Measurements from ENCODE around the gene RHEB.

Gene RHEB

DNA sequence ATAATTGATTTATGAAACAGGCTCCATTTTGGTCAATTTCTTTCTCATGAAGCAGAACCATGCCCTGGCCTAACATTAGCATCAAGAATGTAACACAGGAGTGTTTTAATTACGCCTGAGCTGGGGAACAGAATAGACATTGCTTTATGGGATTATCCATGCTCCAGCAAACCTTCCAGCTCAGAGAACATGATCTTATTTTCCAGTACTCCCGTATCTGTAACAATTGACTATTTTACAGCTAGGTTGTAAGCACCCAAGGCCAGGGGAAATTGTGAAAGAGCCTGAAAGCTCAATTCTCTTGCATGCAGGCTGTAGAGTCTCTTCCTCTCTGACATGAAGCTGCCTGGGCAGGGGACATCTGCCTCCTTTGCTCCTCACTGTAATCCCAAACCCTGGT is 49.0 kb downstream of the RHEB start:
- DNase-seq (ENCODE audit: low spot score) = no peak

DNA sequence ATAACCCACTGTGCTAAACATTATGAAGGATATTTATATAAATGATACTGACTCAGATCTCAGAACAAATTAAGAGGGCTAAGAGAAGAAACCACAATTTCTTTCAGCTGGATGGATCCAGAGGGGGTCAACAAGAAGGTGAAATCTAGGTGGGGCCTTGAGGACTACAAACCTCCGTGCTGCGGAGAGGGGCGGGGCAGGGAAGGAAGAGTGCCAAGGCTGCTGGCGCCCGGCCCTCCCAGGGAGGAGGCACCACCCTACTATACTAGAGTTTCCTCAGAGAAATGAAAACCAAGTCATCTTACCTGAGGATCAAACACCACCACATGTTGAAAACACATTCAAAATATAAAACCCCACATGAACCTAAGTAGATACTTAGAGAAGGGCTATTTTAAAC is 50.4 kb downstream of the RHEB start:
- DNase-seq (ENCODE audit: low spot score) = no peak

DNA sequence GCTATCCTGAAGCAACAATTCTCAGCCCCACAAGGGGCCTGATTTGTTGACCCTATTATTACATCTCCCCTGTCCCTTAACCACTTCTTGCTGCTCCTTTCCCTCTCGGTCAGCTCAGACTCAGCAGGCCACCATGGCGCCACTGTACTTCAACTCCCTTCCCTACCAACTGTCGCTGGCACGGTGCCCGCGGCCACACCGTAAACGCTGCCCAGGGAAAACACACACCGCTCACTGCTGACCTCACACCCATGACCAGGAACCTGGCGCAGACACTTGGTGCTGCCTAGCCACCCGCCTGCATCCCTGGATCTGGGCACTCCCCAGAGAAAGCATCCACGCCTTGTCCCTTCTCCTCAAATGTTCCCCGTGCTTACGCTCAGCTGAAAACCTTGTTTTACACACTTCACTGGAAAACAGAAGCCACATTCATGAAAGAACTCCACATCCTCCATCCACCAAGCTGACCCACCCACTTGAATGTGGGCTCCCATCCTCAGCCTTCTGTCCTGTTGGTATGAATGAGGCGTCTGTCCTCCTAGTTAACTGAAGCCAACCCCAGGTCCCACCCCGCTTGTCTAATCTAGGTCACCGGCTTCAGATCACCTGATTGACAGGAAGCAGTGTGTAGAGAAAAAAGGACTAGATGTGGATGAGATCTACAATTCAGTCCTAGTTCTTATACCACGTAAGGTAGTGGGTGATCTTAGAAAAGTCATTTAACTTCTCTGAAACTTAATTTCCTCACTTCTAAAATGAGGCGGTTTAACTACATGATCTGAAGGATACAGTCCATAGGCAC is 51.3 kb downstream of the RHEB start:
- DNase-seq (ENCODE audit: low spot score) = no peak

DNA sequence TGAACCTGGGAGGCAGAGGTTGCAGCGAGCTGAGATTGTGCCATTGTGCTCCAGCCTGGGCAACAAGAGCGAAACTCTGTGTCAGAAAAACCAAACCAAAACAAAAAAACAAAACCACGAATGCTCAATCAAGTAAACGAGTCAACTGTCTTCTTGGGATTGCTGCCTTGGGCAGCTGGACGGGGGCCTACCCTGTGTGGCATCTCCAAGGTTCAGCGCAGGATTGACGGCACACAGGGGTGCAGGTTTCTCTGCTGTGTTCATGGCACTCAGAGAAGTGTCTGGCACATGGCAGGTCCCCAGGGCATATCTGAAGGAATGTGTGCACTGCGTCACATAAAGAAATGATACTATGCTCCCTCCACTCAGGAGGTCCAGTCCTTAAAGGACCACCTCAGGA is 54.5 kb downstream of the RHEB start:
- DNase-seq (ENCODE audit: low spot score) = no peak

DNA sequence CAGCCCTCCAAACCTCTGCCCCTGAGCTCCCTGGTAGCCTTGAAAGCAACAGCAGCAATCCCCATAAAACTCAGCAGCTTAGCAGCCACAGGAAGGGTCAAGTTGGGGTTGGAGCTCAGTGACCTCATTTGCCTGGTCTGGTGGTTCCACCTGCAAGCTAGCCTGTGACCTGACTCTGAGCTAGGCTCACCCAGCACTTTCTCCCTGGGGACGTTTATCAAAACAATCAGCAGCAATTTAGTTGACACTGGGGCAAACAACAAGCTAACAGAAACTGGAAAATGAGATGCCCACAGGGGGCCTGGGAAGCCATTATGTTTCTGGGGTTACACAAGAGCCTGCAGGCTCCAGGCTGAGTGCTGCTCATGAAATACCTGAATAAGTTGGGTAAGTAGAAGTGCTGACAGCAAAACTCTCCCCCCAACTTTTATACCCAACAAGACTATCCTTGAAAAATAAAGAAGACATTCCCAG is 57.4 kb downstream of the RHEB start:
- no peak for DNase-seq (ENCODE audit: low spot score)

DNA sequence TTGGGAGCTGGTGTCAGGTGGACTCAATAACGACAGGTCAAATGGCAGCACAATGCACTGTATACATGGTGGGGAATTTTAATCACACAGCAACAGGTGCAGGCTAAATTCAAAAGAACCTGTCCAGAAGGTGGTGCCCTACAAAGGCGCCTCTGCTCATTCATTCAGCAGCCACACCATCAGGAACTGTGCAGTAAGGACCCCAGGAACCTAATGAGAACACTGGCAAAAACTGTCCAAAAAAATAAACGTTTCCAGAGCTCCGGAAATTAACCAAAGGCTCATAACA is 57.8 kb downstream of the RHEB start:
- DNase-seq (ENCODE audit: low spot score) = no peak

DNA sequence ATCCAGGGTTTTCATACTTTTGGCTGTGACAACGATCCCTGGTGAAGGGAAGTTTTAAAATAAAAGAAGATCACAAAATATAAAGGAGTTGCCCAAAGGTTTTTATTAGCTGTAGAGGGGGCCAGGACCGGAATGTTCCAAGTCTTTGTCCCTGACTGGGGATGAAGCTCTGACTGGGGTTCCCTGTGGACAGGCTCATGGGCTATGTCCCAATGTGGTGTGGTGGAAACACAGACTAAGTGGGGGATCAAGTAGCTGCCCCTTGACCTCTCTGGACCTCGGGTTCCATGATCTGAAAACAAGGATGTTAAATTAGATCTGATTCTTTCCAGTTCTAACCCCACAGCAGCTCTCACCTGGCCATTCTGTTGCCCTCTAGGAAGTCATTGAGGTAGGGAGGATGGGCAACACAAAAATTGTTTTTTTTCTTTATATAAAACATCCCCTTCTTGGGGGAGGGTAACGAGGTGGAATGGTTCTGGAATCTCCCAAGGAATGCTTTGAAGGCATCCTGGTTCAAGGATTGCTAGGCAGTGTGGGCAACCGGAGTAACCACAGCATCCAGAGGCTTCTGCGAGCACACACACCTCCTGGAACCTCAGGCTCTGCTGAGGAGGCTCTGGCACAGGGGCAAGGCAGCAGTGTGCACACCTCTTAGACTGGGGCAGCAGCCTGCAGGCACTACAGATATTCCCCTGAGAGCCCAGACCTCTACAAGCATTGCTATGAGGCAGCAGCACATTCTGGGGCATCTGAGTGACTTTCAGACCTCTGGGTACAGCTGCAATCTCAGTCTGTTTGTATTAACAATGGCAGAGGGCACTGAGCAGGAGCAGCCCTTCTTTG is 58.4 kb downstream of the RHEB start:
- no peak for DNase-seq (ENCODE audit: low spot score)

DNA sequence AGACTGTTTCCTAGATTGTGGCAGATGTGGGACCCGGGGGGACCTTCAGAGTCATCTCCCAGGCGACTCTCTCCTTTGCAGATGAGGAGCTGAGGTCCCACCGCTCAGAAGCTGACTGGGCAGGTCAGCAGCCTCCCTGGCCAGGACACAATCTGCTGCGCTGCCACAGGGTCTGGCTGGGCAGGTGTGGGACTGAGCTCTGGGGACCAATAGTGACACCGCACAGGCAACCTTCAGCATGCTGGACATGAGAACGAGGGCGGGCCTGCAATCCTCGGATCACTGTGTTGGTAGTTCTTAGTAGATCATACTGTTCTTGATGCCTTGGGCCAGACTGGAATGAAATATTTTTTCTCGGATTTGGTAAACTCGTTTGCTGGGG is 59.2 kb downstream of the RHEB start:
- no peak for DNase-seq (ENCODE audit: low spot score)

DNA sequence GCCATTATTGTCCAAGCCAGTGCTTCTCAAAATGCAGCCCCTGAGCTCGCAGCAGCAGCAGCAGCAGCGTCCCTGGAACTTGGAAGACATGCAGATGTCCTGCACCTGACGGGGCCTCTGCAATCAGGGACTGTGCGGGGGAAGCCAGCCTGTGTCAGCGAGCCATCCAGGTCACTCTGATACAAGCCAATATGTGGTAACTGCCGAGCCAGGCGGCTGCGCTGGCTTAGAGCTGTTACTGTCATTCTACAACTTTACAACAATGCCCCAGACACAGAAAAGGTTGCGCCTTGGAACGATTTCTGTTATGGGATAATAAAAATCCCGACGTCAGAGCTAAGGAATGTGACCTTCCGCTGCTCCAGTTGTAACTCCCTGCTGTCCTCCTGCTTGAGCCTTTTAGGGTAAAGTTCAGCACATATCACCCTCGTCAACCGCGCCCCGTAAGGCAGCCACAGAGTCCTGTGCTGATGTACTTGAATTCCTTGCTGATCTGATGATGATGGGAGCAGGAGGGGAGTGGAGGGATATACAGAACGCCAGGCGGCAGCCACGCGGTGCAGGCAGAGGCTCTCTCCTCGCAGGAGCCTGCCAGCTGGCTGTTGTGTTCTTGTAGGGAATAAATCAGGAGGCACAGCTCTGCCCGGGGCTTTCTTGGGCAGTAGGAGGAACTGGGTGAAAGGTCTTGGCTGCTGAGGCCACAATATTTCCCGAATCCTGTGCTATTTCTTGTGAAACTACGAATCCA is 59.8 kb downstream of the RHEB start:
- no peak for DNase-seq (ENCODE audit: low spot score)

DNA sequence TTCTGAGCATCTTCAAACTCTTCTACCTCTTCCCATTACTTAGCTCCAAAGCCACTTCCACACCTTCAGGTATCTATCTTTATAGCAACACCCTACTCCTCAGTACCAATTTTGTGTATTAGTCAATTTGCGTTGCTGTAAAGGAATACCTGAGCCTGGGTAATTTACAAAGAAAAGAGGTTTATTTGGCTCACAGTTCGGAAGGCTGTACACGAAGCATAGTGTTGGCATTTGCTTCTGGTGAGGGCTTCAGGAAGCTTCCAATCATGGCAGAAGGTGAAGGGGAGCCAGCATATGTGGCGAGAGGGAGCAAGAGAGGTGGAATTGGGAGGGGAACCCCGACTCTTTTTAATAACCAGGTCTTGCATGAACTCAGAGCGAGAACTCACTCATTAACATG is 62.2 kb downstream of the RHEB start:
- no peak for DNase-seq (ENCODE audit: low spot score)

DNA sequence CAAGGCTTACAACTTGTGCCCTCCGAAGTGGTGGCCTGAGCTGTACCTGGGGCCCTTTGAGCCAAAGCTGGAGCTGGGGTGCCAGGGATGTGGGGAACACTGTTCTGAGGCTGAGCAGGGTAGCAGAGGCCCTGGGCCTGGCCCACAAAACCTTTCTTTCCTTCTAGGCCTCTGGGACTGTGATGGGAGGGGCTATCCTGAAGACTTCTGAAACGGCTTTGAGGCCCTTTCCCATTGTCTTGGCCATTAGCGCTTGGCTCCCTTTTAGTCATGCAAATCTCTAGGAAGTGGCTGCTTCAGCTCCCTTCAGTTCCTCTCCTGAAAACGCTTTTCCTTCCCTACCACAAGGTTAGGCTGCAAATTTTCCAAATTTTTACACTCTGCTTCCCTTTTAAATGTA is 62.9 kb downstream of the RHEB start:
- DNase-seq (ENCODE audit: low spot score) = no peak

DNA sequence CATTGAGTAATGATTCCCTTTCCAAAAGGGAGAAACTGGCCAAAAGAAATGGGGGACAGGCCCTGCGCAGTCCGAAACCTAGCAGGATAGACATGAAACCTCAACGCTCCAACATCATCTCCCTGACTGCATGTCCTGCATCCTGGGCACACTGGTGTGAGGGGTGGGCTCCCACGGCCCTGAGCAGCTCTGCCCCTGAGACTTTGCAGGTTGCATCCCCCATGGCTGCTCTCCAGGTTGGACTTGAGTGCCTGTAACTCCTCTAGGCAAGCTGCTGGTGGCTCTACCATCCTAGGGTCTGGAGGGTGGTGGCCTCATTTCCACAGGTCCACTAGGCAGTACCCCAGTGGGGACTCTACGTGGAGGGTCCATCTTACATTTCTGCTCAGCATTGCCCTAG is 63.4 kb downstream of the RHEB start:
- no peak for DNase-seq (ENCODE audit: low spot score)

DNA sequence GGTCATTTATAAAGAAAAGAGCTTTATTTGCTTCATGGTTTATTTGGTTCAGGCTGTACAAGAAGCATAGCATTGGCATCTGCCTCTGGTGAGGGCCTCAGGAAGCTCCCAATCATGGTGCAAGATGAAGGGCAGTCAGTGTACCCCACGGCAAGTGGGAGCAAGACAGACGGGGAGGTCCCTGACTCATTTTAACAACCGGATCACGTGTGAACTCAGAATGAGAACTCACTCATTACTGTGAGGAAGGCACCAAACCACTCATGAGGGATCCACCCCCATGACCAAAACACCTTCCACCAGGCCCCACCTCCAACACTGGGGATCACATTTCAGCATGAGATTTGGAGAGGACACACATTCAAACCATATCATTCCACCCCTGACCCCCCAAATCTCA is 64.0 kb downstream of the RHEB start:
- no peak for DNase-seq (ENCODE audit: low spot score)

DNA sequence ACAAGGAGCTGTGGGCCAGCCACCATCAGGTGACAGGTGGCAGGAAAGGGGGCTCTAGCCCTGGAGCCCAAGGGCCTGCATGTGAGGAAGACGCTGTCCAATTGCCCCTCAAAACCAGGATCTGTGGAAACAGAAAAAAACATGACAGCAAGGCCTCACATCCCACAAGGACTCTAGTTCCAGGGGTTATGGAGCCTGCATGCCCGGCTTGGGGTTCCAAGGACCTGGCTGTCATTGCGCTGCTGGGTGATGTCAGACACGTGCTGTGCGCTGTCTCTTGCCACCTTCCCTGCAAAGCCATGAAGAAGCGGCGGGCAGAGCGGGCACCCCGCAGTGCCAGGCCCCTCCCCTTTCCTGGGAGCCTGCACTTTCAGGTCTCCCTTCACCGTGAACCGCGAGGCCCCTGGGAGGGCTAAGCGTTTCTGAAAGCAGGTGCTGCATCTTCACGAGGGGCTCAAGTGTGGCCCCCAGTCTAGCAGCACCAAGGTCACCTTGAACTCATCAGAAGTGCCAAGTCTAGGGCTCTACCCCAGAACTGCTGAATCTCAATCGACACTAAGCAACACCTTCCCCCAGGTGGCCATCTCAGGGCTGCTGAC is 64.7 kb downstream of the RHEB start:
- DNase-seq (ENCODE audit: low spot score) = no peak

DNA sequence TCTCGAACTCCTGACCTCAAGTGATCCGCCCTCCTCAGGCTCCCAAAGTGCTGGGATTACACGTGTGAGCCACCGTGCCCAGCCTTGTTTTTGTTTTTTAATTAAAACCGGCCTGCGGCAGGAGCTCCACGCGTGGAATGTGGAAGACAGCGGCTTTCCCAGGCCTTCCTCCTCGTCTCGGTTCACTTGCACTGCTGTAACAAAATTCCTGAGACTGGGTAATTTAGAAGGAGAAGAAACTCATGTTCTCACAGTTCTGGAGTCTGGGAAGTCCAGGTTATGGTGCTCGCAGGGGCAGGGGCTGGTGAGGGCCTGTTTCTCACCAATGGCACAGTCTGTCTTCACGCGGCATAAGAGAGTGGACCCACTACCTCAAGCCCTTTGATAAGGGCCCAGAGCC is 65.4 kb downstream of the RHEB start:
- no peak for DNase-seq (ENCODE audit: low spot score)

DNA sequence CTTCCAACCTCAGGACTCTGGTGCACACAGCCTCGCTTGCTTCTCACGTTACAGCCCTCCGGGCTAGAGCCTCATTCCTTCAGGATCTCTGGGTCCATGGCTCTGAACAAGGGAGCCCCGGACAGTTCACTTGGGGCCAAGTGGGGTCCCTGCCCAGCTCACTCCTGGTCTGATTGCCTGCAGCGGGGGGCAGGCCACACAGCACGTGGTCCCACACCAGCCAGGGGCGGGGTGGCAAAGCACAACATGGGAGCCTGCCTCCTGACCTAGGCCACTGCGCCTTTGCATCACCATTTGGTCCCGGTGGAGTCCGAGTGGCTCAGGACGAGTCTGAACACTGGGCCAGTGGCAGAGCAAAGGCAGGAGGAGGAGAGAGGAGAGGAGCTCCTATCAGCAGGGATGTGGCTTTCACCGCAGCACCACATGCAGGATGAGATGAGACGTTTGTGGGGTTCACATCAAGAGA is 66.3 kb downstream of the RHEB start:
- no peak for DNase-seq (ENCODE audit: low spot score)

DNA sequence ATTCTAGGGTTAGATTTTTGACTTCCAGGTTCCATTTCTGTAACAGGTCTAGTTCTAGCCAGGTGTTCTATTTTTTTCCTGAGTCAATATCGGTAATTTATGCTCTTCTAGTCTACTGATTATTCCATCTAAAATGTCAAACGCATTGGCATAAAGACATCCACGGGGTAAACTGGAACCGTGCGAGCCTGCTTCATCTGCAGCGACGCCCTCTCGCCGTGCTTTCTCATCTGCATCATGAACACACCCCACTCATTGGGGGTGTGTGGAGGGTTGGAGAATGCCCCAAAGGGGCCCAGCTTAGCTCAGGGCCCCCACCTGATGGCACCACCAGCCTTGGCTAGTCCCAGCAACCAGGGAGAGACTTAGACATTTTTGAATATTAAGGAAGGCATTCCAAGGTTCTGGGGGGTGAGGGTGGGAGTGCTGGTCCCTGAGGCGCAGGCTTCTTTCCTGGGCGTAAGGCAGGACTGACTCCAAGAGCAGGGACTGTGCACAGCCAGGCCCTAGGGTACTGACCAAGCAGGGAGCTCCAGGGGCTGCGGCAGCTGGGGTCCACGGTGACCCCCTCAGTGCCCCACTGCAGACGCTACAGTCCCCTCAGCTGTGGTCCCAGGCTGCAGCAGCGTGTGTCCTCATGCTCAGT is 66.9 kb downstream of the RHEB start:
- DNase-seq (ENCODE audit: low spot score) = no peak

DNA sequence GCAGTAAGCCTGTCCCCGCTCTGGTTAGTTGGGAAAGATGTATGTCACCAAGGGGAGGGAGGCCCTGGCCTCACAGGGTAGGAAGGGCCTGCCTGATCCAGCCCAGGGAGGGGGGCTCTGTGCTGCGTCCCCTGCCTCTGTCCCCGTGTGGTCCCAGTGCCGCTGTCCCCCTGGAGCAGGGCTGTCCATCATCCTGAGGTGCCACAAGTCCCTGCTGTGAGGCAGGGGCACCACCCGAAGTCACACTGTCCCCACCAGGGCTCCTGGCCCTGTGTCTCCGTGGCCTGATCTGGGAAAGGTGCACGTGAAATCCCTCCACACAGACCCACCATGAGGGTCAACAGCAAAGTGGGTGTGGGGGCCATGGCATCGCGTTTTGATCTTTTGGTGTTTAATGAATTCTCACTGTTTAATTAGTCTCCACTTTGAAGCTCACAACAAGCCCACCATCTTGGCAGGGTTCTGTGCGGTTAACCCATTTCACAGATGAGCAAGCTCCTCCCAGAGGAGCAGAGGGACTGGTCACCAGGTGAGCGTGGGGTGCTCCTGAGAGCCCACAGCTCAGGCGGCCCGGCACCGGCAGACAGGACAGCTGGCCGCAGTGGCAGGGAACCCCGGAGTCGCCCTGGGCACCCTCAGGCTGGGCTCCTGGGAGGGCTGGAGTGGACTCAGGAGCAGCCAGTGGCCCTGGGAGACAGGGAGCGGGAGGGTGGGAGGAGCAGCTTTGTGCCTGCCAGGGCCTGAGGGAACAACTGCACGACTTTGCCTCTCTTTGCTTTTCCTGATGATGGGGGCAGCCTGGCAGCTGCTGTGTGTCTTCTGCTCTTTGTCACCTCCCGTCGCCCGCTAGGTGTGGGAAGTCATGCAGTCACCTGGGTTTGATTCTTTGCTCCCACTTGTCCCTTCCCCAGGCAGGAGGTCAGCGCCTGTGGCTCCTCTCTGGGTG is 67.8 kb downstream of the RHEB start:
- DNase-seq (ENCODE audit: low spot score) = no peak

DNA sequence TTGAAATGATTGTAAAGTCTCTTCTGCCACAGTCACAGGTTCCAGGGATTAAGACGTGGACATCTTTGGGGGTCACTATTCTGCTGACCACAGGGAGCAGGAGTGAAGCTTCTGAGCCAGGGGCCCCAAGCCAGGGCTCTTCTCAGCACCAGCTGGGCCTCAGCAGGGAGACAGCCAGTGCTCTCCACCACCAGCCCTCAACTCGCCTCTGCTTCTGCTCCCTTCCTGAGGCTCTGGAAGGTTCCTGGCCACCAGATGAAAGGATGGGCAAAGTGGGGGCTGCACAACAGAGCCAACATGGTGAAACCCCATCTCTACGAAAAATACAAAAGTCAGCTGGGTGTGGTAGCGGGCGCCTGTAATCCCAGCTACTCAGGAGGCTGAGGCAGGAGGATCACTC is 68.5 kb downstream of the RHEB start:
- DNase-seq (ENCODE audit: low spot score) = no peak

DNA sequence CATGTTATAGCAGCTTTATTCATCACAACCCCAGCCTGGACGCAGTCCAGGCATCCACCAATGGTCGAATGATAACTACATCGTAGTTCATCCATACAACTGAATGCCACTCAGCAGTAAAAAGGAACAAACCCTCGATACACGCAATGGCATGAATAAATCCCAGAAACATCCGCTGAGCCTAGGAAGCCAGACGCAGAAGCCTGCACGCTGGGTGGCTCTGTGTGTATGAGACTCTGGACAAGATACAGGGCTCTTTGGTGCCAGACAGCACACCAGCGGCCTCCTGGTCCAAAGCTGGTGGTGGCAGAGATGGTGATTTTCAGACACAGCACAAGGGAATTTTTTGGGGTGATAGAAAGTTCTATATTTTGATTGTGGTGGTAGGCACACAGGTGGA is 69.7 kb downstream of the RHEB start:
- no peak for DNase-seq (ENCODE audit: low spot score)
